Activated T-helper 2 cell treated with anti-CD3 and anti-CD28 coated beads, Interferon-gamma antibody, Interleukin-2, Interleukin-4, amounts not matched to agents 10 μg/mL and 5 μg/mL and 100 μg/mL, durations not matched to agents 14 hours and 24 hours and 36 hours (primary cell): ENCODE data around the gene PDAP1. TPM values are rescaled to one million over a fixed set of nuclear protein-coding genes. Genes with fewer than 3 reads are reported as not detected.
A peak's percentile ranks its signal among the peaks of the same experiment; 100 is the strongest.

ENCODE experiments used
- DNase-seq: peaks from one replicate; pipeline ENCODE4 v3.0.0; 2021; ENCODE audit warnings: low spot score
- H3K27ac Mint-ChIP-seq: one replicate; pipeline ENCODE4 v1.8.0; 2021; ENCODE audit warnings: mixed read lengths
- H3K27me3 Mint-ChIP-seq: one replicate; pipeline ENCODE4 v1.8.0; 2021; ENCODE audit warnings: low read depth, mixed read lengths
- H3K36me3 Mint-ChIP-seq: one replicate; pipeline ENCODE4 v1.8.0; 2021; ENCODE audit warnings: low read depth, mixed read lengths
- H3K4me1 Mint-ChIP-seq: one replicate; pipeline ENCODE4 v1.8.0; 2021; ENCODE audit warnings: low read depth, mixed read lengths
- H3K4me3 Mint-ChIP-seq: one replicate; pipeline ENCODE4 v1.8.0; 2021; ENCODE audit warnings: low read depth, mild to moderate bottlenecking, moderate library complexity, mixed read lengths
- H3K9me3 Mint-ChIP-seq: one replicate; pipeline ENCODE4 v1.8.0; 2021; ENCODE audit warnings: mixed read lengths
- intact Hi-C: fragments of 100-400 bp; cut with micrococcal nuclease; formaldehyde crosslinking; loops from one replicate; pipeline ENCODE4 v1.15.1; 2023
- total RNA-seq: library from RNA; stranded (reverse); gene quantifications from 2 replicates; pipeline ENCODE4 v1.2.3, GENCODE V29; 2022

PDAP1 gene, protein sequence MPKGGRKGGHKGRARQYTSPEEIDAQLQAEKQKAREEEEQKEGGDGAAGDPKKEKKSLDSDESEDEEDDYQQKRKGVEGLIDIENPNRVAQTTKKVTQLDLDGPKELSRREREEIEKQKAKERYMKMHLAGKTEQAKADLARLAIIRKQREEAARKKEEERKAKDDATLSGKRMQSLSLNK
- 153 and 159 TPM in 2 replicates for total RNA-seq

GRCh38 chr7:99408379-99409191, at the start of gene PDAP1, which contains the start of gene BUD31:
TSS of gene PDAP1 (minus strand) at chr7:99408597. CDS start at chr7:99408548, 49 bp downstream.
TSS of gene BUD31 (plus strand) at chr7:99408969. CDS start at chr7:99411093, 2,124 bp downstream.
- intact Hi-C loops: loop anchor here (1.0 to 2.0 kb wide), 4 partner anchors 27 to 64 kb away; partner anchors contain the start of genes ARPC1B and ZNF789
- H3K4me1 Mint-ChIP-seq: peaks cover 23% of the 10 kb centered on the region
- H3K9me3 Mint-ChIP-seq: no peaks in the 10 kb centered on the region
- H3K4me3 Mint-ChIP-seq: peak within 1 kb of the TSS; percentile 99
- H3K27me3 Mint-ChIP-seq: no peaks in the 10 kb centered on the region
- H3K36me3 Mint-ChIP-seq: peaks cover 62% of the 10 kb centered on the region
- H3K27ac Mint-ChIP-seq: peak within 1 kb of the TSS; percentile 98
- peak; percentile 94 for DNase-seq

DNA sequence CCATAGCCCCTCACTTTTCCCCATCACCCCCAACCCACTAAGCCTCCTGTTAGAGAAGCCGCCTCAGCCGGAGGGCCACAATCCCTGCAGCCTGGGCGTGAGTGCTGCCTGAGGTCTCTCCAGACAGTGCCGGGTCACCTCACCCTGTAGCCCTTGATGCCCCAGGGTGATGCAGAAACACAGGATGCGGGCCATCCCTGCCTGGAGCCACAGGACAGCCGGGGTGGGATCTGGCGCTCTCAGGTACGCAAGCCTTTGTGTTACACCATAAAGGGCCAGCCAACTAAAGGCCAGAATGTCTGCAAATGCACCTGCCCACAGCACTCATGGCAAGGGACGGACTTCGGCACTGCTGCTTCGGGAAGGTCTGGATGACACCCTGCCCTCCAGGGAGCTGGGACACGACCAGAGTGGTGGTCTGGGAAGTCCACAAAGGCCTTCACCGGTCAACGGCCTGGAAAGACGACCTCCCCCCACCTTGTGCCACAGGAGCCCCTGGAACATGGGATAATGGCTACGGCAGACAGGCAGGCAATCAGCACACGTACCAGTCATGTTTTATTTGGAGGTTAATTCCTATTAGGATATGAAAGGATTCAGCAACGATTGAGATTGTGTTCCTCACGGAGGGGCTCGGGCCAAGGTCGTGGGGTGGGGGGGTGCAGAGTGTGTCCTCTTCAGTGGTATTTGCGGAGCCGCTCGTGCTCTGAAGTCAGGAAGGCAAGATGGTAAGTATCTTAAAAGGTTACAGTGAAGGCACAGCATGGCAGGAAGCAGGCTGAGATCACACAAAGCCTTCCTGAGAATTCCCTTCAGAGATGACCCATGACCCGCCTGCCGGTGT, 49.5 kb upstream of the PDAP1 start:
- Mint-ChIP-seq H3K9me3 (no peaks in the 10 kb centered on the region), H3K27me3 (no peaks in the 10 kb centered on the region), H3K27ac (no peak overlapping the region), H3K4me3 (no peak overlapping the region), H3K36me3 (peaks cover 69% of the 10 kb centered on the region), H3K4me1 (peaks cover 12% of the 10 kb centered on the region)
- no peak for DNase-seq
- intact Hi-C loops: no loop called here

GRCh38 chr7:99457050-99457649, 48.8 kb upstream of the PDAP1 start:
- no peak for DNase-seq
- no peaks in the 10 kb centered on the region for H3K9me3 Mint-ChIP-seq
- H3K36me3 Mint-ChIP-seq: peaks cover 69% of the 10 kb centered on the region
- H3K27ac Mint-ChIP-seq: no peak overlapping the region
- no peak overlapping the region for H3K4me3 Mint-ChIP-seq
- H3K27me3 Mint-ChIP-seq: no peaks in the 10 kb centered on the region
- H3K4me1 Mint-ChIP-seq: peaks cover 12% of the 10 kb centered on the region
- intact Hi-C loops: no loop called here

- Mint-ChIP-seq H3K36me3 (peaks cover 71% of the 10 kb centered on the region), H3K9me3 (no peaks in the 10 kb centered on the region), H3K4me3 (no peak overlapping the region), H3K27me3 (no peaks in the 10 kb centered on the region), H3K4me1 (peaks cover 12% of the 10 kb centered on the region), H3K27ac (no peak overlapping the region)
- intact Hi-C loops: no loop called here
- no peak for DNase-seq
These were observed 47.9 kb upstream of the PDAP1 start for GRCh38 chr7:99456288-99456687.

GRCh38 chr7:99455874-99456273, 47.5 kb upstream of the PDAP1 start:
- no peak overlapping the region for H3K4me3 Mint-ChIP-seq
- H3K27ac Mint-ChIP-seq: no peak overlapping the region
- intact Hi-C loops: no loop called here
- H3K27me3 Mint-ChIP-seq: no peaks in the 10 kb centered on the region
- peaks cover 75% of the 10 kb centered on the region for H3K36me3 Mint-ChIP-seq
- H3K9me3 Mint-ChIP-seq: no peaks in the 10 kb centered on the region
- H3K4me1 Mint-ChIP-seq: peaks cover 12% of the 10 kb centered on the region
- DNase-seq: no peak

- peaks cover 69% of the 10 kb centered on the region for H3K36me3 Mint-ChIP-seq
- no peaks in the 10 kb centered on the region for H3K27me3 Mint-ChIP-seq
- H3K4me1 Mint-ChIP-seq: no peaks in the 10 kb centered on the region
- no peaks in the 10 kb centered on the region for H3K9me3 Mint-ChIP-seq
- H3K27ac Mint-ChIP-seq: no peak overlapping the region
- intact Hi-C loops: no loop called here
- DNase-seq: no peak
- H3K4me3 Mint-ChIP-seq: no peak overlapping the region
These were observed 44.7 kb upstream of the PDAP1 start for GRCh38 chr7:99453105-99453504.

DNA sequence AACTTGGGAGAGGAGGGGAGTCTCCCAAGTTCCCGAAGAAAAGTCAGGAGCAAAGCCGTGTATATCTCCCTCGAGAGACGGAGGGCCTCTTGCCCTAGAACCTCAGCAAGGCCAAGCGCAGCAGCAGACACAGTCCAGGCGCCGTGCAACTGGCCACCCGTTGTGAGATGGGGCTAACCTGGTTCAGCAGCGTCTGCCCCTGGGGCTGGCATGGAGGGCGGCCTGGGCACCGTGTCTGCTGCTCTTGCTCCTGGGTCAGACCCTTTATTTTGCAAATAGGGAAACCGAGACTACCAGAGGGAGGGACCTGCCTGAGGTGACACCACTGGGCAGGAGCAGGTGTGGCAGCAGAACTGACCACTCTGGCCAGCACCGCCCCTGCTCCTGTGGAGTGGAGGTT, 44.1 kb upstream of the PDAP1 start:
- Mint-ChIP-seq H3K36me3 (peaks cover 71% of the 10 kb centered on the region), H3K4me1 (no peaks in the 10 kb centered on the region), H3K4me3 (no peak overlapping the region), H3K27ac (no peak overlapping the region), H3K9me3 (no peaks in the 10 kb centered on the region), H3K27me3 (no peaks in the 10 kb centered on the region)
- intact Hi-C loops: no loop called here
- no peak for DNase-seq

GRCh38 chr7:99451936-99452335, 43.5 kb upstream of the PDAP1 start:
- Mint-ChIP-seq H3K27ac (no peak overlapping the region), H3K36me3 (peaks cover 68% of the 10 kb centered on the region), H3K4me1 (no peaks in the 10 kb centered on the region), H3K9me3 (no peaks in the 10 kb centered on the region), H3K27me3 (no peaks in the 10 kb centered on the region), H3K4me3 (no peak overlapping the region)
- intact Hi-C loops: no loop called here
- no peak for DNase-seq

GRCh38 chr7:99449326-99449725, 40.9 kb upstream of the PDAP1 start:
- no peak for DNase-seq
- H3K4me3 Mint-ChIP-seq: no peak overlapping the region
- no peaks in the 10 kb centered on the region for H3K4me1 Mint-ChIP-seq
- H3K27ac Mint-ChIP-seq: no peak overlapping the region
- peaks cover 64% of the 10 kb centered on the region for H3K36me3 Mint-ChIP-seq
- H3K27me3 Mint-ChIP-seq: no peaks in the 10 kb centered on the region
- intact Hi-C loops: no loop called here
- H3K9me3 Mint-ChIP-seq: no peaks in the 10 kb centered on the region

DNA sequence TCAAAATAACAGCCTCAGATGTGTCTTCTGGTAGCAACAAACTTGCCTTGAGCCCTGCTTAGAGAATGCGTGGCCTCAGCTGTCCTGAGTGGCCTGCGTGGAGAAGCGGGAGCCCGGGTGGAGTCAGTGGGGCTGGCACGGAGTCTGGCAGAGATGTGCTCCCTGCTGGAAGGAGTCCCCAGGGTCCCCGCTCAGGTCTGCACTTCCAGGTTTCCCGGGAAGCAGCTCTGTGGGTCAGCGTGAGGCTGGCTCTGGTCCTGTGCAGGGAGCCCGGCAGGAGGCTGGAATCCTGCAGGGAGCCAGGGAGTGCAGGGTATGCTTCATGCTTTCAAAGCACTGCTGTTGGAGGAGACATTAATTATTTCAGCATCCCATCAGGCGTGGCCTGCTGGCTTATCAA, 40.5 kb upstream of the PDAP1 start:
- Mint-ChIP-seq H3K36me3 (peaks cover 65% of the 10 kb centered on the region), H3K27ac (no peak overlapping the region), H3K4me1 (no peaks in the 10 kb centered on the region), H3K4me3 (no peak overlapping the region), H3K9me3 (no peaks in the 10 kb centered on the region), H3K27me3 (no peaks in the 10 kb centered on the region)
- DNase-seq: no peak
- intact Hi-C loops: no loop called here

- intact Hi-C loops: no loop called here
- Mint-ChIP-seq H3K4me3 (no peak overlapping the region), H3K9me3 (no peaks in the 10 kb centered on the region), H3K36me3 (peaks cover 64% of the 10 kb centered on the region), H3K4me1 (no peaks in the 10 kb centered on the region), H3K27ac (no peak overlapping the region), H3K27me3 (no peaks in the 10 kb centered on the region)
- no peak for DNase-seq
These were observed 39.5 kb upstream of the PDAP1 start for GRCh38 chr7:99447943-99448342.

GRCh38 chr7:99446096-99446495, 37.7 kb upstream of the PDAP1 start:
- Mint-ChIP-seq H3K9me3 (no peaks in the 10 kb centered on the region), H3K4me3 (no peak overlapping the region), H3K36me3 (peaks cover 62% of the 10 kb centered on the region), H3K27ac (no peak overlapping the region), H3K4me1 (peaks cover 4% of the 10 kb centered on the region), H3K27me3 (no peaks in the 10 kb centered on the region)
- intact Hi-C loops: no loop called here
- DNase-seq: no peak
